ENCODE results near the gene EFCC1.

Gene EFCC1

DNA sequence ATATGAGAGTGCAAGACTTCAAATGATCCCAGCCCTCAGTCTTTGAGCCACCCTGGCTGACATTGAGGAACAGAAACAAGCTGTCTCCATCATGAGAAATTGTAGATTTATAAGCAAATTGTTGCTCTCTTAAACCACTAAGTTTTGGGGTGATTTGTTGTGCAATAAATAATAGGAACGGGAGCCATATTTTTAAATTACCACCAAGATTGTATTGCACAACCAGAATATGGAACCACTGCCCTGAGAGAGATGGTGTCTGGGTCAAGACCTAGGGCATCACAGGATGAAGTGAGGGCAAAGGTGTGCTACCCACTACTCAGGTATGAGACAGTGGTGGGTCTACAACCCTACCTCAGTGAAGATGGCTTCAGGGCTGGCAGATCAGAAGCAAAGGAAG, 4.9 kb upstream of the EFCC1 start:
- CTCF ChIA-PET = interaction anchor here (1.0 to 1.1 kb wide), 2 partner anchors 12 to 26 kb away, joined by 3 to 8 read pairs; no protein-coding TSS in a partner anchor
- TF ChIP-seq, protein P1, sequence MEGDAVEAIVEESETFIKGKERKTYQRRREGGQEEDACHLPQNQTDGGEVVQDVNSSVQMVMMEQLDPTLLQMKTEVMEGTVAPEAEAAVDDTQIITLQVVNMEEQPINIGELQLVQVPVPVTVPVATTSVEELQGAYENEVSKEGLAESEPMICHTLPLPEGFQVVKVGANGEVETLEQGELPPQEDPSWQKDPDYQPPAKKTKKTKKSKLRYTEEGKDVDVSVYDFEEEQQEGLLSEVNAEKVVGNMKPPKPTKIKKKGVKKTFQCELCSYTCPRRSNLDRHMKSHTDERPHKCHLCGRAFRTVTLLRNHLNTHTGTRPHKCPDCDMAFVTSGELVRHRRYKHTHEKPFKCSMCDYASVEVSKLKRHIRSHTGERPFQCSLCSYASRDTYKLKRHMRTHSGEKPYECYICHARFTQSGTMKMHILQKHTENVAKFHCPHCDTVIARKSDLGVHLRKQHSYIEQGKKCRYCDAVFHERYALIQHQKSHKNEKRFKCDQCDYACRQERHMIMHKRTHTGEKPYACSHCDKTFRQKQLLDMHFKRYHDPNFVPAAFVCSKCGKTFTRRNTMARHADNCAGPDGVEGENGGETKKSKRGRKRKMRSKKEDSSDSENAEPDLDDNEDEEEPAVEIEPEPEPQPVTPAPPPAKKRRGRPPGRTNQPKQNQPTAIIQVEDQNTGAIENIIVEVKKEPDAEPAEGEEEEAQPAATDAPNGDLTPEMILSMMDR (IDR thresholded peaks at IDR 0.05; ENCODE audit: insufficient read depth, low read length, missing control alignments) = no peak
- no peak for DNase-seq (ENCODE audit: low read depth, low spot score)
- H3K4me3 ChIP-seq (ENCODE audit: low read depth, low read length) = no peak overlapping the region
- POLR2A ChIA-PET = no interaction called here

DNA sequence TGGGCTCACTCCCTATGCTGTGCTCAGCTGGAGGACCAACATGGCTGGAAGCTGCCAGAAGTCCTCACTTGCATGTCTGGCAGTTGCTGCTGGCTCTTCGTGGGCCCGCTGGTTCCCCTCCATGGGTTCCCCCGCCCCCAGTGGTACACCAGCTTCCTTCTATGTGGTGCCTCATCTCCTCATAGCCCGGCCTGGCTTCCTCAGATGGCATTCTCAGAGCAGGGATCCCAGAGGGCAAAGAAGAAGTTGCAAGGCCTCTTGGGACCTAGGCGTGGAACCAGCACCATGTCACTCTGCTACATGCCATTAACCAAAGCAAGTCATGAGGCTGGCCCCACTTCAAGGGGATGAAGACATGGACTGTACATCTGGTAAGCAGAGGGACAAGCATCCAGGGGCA, 4.4 kb upstream of the EFCC1 start:
- TF ChIP-seq, protein P1 (IDR thresholded peaks at IDR 0.05; ENCODE audit: insufficient read depth, low read length, missing control alignments) = no peak
- no peak overlapping the region for H3K4me3 ChIP-seq (ENCODE audit: low read depth, low read length)
- CTCF ChIA-PET = interaction anchor here (0.9 to 1.1 kb wide), 2 partner anchors 26 to 29 kb away, joined by 3 to 8 read pairs; no protein-coding TSS in a partner anchor
- no peak for DNase-seq (ENCODE audit: low read depth, low spot score)
- POLR2A ChIA-PET = no interaction called here

DNA sequence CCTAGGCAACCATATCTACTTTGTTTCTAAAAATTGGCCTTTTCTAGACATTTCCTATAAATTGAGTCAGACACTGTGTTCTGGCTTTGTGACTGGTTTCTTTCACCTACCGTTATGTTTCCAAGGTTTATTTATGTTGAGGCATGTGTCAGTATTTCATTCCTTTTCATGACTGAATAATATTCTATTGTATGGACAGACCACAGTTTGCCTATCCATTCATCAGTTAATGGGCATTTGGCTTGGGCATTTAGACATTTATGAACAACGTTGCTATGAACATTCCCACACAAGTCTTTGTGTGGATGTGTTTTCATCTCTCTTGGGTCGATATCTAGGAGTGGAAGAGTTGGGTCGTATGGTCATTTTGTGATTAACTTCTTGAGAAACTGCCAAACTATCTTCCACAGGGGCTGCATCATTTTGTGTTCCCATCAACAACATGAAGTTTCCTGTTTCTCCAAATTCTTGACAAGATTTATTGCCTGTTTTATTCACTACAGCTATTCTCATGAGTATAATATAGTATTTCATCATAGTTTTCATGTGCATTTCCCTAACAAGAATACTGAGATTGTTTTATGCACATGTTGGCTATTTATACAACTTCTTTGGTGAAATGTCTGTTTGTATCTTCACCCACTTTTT, 3.5 kb upstream of the EFCC1 start:
- DNase-seq (ENCODE audit: low read depth, low spot score) = no peak
- ChIA-PET POLR2A (no interaction called here), CTCF (interaction anchor here (0.9 to 2.0 kb wide), 6 partner anchors 10 to 249 kb away, joined by 3 to 12 read pairs (median 3); no protein-coding TSS in a partner anchor)
- no peak overlapping the region for H3K4me3 ChIP-seq (ENCODE audit: low read depth, low read length)
- TF ChIP-seq, protein P1 (IDR thresholded peaks at IDR 0.05; ENCODE audit: insufficient read depth, low read length, missing control alignments) = no peak

DNA sequence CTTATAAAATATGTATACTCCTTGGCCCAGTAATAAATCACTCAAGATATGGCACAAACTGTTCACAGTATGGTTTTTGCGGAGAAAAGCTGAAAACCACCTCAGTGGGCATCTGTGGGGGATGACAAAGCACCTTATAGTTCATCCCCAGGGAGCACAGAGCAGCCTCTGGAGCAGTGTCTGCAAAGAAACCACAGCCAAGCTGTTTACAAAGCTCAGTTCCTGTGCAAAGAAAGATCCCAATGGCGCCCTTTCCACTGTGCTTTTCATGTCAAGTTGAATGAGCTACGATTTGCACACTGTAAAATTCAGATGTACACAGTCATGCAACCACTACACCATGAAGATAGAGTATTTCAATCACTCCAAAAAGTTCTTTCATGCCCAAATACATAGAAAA, 2.5 kb upstream of the EFCC1 start:
- ChIA-PET CTCF (interaction anchor here (0.9 to 2.0 kb wide), 6 partner anchors 9 to 248 kb away, joined by 3 to 12 read pairs (median 4); no protein-coding TSS in a partner anchor), POLR2A (no interaction called here)
- H3K4me3 ChIP-seq (ENCODE audit: low read depth, low read length) = no peak overlapping the region
- TF ChIP-seq, protein P1 (IDR thresholded peaks at IDR 0.05; ENCODE audit: insufficient read depth, low read length, missing control alignments) = no peak
- DNase-seq (ENCODE audit: low read depth, low spot score) = no peak

DNA sequence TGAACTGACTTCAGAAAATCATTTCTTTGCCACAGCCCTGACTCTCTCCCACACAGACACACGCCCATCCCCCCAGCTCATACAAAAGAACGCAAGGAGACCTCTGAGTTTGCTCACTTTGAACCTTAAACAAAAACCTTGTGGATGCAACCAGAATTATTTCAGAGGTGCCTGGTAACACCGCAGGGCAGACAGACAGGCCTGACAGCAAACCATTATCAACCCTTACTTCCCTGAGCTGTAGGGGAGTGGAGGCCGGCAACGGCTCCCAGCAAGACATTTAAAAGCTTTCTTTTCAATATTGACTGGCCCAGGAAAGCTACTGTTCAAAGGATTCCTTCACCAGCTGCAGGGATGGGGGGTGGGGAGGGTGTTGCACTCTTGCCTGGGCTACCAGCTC, 2.0 kb upstream of the EFCC1 start:
- TF ChIP-seq, protein P1 (IDR thresholded peaks at IDR 0.05; ENCODE audit: insufficient read depth, low read length, missing control alignments) = no peak
- ChIA-PET POLR2A (no interaction called here), CTCF (interaction anchor here (1.3 to 2.0 kb wide), 3 partner anchors 9 to 28 kb away, joined by 3 to 12 read pairs (median 4); no protein-coding TSS in a partner anchor)
- no peak for DNase-seq (ENCODE audit: low read depth, low spot score)
- H3K4me3 ChIP-seq (ENCODE audit: low read depth, low read length) = no peak overlapping the region

DNA sequence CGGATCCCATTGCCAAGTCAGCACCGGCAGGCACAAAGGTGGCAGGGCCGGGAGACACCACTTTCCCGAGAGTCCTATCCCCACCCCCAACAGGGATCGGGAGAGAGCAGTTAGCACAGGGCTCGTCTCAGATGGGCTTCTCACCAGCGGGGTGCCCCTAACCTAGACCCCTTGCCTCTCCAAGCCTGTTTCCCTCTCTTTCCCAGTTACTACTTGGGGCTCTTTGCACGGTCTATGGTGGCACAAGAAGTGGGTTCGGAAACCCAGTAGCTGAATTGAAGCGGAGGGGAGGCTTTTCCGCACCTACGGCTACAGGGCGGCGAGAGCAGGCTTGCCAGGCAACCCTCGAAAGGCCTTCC, 383 bp upstream of the EFCC1 start:
- no peak overlapping the region for H3K4me3 ChIP-seq (ENCODE audit: low read depth, low read length)
- CTCF ChIA-PET = no interaction called here
- no peak for DNase-seq (ENCODE audit: low read depth, low spot score)
- POLR2A ChIA-PET = interaction anchor here (0.5 kb wide), 1 partner anchor 68 kb away, joined by 3 read pairs; no protein-coding TSS in a partner anchor
- TF ChIP-seq, protein P1 (IDR thresholded peaks at IDR 0.05; ENCODE audit: insufficient read depth, low read length, missing control alignments) = no peak
